ENCODE measurements around the gene TKTL1.

TKTL1 gene

DNA sequence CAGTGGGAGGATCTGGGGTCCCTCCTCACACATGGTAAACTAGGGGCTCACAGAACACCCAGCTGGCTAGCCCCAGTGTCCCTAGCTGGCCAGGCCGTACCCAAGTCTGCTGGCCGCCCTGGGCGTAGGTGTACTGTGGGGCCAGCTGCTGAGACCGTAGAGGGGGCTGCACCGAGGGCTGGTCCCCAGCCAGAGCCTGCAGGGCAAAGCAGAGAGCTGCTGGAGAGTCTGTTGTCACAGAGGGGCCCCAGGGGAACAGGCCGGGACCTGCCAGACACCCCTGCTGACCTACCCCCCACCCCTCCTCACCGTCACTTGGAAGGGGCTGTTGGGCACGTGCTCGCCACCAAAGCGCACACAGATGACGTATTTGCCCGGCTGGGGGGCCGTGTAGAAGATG, 58.9 kb downstream of the TKTL1 start:
- H3K4me3 ChIP-seq (replicated peaks; ENCODE audit: low read depth, low read length) = no peak overlapping the region
- DNase-seq (ENCODE audit: low read depth) = no peak
- TF ChIP-seq, protein P1, sequence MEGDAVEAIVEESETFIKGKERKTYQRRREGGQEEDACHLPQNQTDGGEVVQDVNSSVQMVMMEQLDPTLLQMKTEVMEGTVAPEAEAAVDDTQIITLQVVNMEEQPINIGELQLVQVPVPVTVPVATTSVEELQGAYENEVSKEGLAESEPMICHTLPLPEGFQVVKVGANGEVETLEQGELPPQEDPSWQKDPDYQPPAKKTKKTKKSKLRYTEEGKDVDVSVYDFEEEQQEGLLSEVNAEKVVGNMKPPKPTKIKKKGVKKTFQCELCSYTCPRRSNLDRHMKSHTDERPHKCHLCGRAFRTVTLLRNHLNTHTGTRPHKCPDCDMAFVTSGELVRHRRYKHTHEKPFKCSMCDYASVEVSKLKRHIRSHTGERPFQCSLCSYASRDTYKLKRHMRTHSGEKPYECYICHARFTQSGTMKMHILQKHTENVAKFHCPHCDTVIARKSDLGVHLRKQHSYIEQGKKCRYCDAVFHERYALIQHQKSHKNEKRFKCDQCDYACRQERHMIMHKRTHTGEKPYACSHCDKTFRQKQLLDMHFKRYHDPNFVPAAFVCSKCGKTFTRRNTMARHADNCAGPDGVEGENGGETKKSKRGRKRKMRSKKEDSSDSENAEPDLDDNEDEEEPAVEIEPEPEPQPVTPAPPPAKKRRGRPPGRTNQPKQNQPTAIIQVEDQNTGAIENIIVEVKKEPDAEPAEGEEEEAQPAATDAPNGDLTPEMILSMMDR (IDR thresholded peaks at IDR 0.05; ENCODE audit: low read length, missing control alignments) = no peak

DNA sequence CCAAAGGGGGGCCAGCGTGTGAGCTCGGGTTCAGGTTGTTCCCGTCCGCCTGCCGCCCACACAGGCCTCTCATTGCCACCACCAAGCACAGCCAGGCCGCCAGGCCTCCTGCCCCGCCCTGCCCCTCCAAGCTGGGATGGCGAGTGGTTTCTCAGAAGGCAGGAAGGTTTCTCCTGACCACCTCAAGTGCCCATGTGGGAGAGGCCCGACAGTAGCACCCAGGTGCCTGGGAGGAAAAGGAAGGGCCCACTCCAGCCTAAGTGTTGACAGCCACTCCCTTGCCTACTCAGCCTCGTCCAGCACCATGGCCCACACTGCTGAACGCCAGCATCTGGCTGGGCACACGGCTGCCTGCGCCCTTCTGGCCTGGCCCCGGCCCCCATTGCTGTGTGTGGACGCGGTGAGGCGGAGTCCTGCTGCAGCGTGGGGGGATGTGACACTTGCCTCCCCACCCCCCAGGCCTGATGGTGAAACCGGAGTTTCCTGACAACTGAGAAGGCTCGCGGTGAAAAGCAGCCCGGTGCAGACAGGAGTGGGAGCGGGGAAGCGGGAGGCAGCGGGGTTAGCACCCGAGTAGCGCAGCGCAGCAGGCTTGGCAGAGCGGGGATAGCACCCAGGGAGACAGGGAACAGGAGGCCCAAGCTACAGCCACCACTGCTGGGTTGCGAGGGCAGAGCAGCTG, 59.6 kb downstream of the TKTL1 start:
- DNase-seq (ENCODE audit: low read depth) = no peak
- TF ChIP-seq, protein P1 (IDR thresholded peaks at IDR 0.05; ENCODE audit: low read length, missing control alignments) = no peak
- no peak overlapping the region for H3K4me3 ChIP-seq (replicated peaks; ENCODE audit: low read depth, low read length)

DNA sequence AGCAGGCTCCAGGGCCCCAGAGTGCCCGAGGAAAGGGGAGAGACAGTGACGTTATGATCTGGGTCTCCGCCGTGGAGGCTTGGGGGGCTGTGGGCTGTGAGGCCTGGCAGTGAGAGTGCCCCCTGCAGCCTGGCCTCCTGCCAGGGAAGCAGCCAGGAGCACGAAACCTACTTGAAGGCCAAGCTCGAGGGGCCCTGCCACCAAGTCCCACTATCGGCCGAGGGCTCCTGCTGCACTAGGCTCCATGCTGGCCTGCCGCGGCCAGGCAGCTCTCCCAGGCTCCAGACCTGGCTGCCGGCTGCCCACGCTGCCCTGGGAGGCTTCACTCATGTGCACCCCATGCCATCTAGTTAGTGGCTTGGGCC, 60.2 kb downstream of the TKTL1 start:
- H3K4me3 ChIP-seq (replicated peaks; ENCODE audit: low read depth, low read length) = no peak overlapping the region
- TF ChIP-seq, protein P1 (IDR thresholded peaks at IDR 0.05; ENCODE audit: low read length, missing control alignments) = no peak
- DNase-seq (ENCODE audit: low read depth) = no peak

DNA sequence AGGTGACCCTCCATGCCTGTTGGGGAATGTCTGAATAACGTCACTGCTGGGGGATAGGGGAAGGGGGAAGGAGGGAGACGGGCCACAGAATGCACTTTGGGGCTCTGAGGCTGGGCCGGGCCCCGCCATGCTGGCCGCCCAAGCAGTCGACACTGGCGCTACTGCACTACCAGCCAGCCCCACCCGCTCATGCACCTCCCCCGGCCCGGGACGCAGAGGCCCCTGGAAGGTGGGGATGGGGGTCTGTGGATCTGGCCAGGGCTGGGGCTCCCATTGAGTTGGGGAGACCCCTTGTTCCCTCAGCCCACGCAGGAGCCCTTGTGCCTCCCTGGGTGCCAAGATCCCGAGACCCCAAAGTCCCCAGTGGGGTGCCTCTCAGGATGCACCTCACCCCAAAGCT, 61.0 kb downstream of the TKTL1 start:
- no peak for DNase-seq (ENCODE audit: low read depth)
- TF ChIP-seq, protein P1 (IDR thresholded peaks at IDR 0.05; ENCODE audit: low read length, missing control alignments) = no peak
- no peak overlapping the region for H3K4me3 ChIP-seq (replicated peaks; ENCODE audit: low read depth, low read length)

DNA sequence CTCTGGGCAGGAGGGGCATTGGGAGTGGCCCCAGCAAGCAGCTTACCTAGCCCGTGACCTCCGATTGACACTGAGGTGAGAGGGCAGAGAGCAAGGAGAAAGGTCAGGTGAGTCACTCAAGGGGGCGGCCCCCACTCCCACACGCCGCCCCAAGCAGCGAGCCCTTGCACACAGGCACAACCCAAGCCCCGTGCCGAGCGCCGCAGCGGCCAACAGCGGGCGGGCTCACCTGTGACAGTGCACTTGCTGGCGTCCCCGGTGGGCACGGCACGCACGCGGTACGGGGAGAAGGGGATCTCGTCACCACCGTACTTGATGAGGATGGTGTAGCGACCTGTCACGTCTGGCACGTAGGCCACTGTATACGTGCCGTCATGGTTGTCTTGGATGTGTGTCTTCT, 61.6 kb downstream of the TKTL1 start:
- TF ChIP-seq, protein P1 (IDR thresholded peaks at IDR 0.05; ENCODE audit: low read length, missing control alignments) = no peak
- DNase-seq (ENCODE audit: low read depth) = no peak
- no peak overlapping the region for H3K4me3 ChIP-seq (replicated peaks; ENCODE audit: low read depth, low read length)

DNA sequence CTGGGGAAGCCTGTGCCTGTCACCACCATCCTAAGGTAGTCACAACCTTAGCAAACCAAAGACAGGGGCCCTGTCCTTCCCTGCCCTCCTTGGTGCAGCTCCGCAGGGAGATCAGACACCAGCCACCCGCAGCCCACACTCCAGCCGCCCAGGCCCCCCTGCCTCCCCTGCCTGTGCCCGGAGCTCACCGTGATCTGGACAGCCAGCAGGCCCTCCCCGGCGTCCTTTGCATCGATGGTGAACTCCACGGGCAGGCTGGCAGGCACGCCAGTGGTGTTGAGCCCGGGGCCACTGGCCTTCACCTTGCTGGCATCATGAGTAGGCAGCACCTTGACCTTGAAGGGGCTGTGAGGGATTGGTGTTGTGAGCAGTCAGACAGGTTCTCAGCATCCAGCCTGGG, 62.4 kb downstream of the TKTL1 start:
- no peak for DNase-seq (ENCODE audit: low read depth)
- no peak overlapping the region for H3K4me3 ChIP-seq (replicated peaks; ENCODE audit: low read depth, low read length)
- TF ChIP-seq, protein P1 (IDR thresholded peaks at IDR 0.05; ENCODE audit: low read length, missing control alignments) = no peak

DNA sequence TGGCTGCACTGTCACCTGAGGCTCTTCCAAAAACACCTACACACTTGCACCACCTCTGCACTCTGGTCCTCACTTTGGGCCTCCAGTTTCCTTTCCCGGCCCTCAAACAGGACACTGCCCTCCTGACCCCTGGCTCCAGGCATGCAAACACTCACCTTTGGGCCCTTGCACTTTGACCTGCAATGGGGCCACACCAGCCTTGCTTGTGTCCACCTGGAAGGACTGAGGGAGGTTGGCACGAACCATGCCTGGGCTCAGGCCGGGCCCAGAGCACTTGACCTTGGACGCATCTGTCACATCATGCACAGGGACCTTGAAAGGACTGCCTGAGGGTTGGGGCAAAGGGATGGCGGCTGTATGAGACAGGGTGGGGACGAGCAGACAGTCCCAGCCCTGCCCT, 63.2 kb downstream of the TKTL1 start:
- H3K4me3 ChIP-seq (replicated peaks; ENCODE audit: low read depth, low read length) = no peak overlapping the region
- TF ChIP-seq, protein P1 (IDR thresholded peaks at IDR 0.05; ENCODE audit: low read length, missing control alignments) = no peak
- DNase-seq (ENCODE audit: low read depth) = no peak

All from fibroblast of pulmonary artery (primary cell).